ENCODE measurements around the gene ABCF2.

GRCh38 chr7:151186640-151187408 is 40.2 kb downstream of the ABCF2 start, which contains the start of gene ASB10:
- TF ChIP-seq, protein P1, sequence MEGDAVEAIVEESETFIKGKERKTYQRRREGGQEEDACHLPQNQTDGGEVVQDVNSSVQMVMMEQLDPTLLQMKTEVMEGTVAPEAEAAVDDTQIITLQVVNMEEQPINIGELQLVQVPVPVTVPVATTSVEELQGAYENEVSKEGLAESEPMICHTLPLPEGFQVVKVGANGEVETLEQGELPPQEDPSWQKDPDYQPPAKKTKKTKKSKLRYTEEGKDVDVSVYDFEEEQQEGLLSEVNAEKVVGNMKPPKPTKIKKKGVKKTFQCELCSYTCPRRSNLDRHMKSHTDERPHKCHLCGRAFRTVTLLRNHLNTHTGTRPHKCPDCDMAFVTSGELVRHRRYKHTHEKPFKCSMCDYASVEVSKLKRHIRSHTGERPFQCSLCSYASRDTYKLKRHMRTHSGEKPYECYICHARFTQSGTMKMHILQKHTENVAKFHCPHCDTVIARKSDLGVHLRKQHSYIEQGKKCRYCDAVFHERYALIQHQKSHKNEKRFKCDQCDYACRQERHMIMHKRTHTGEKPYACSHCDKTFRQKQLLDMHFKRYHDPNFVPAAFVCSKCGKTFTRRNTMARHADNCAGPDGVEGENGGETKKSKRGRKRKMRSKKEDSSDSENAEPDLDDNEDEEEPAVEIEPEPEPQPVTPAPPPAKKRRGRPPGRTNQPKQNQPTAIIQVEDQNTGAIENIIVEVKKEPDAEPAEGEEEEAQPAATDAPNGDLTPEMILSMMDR (optimal IDR thresholded peaks at IDR 0.05 in 1 of 3, IDR thresholded peaks at IDR 0.05 in 1 of 3, conservative IDR thresholded peaks at IDR 0.05 in 1 of 3; ENCODE audit: extremely low read depth in 1 of 3, insufficient read depth in 2 of 3, low read length in 3 of 3): no peak
- no peak for TF ChIP-seq EZH2 (IDR thresholded peaks at IDR 0.05; ENCODE audit: low read length)

Data from keratinocyte (primary cell).